NOMO-1 (cell line): ENCODE data around the gene ITSN1.

Experiments
- DNase-seq, 2 experiments: peaks; one replicate each; lab custom pipeline; 2025; ENCODE audit not compliant: unreplicated experiment in 2 of 2; lab: John Stamatoyannopoulos, UW

Gene ITSN1

GRCh38 chr21:33677450-33677849, 35.1 kb downstream of the ITSN1 start:
- no peak for DNase-seq

- no peak for DNase-seq
Measured at GRCh38 chr21:33680870-33681269, 38.6 kb downstream of the ITSN1 start.

- DNase-seq, result no peak
Measured at GRCh38 chr21:33682992-33683627, 40.8 kb downstream of the ITSN1 start.

GRCh38 chr21:33684068-33684467, 41.8 kb downstream of the ITSN1 start:
- no peak for DNase-seq

GRCh38 chr21:33684923-33685560, 42.7 kb downstream of the ITSN1 start:
- DNase-seq, result no peak

GRCh38 chr21:33685613-33686197, 43.4 kb downstream of the ITSN1 start:
- no peak for DNase-seq

GRCh38 chr21:33686386-33686785, 44.1 kb downstream of the ITSN1 start:
- DNase-seq, result no peak

- DNase-seq, result no peak
Measured at GRCh38 chr21:33687634-33688033, 45.3 kb downstream of the ITSN1 start.

GRCh38 chr21:33688353-33688752, 46.1 kb downstream of the ITSN1 start:
- DNase-seq, result no peak

GRCh38 chr21:33690874-33691273, 48.6 kb downstream of the ITSN1 start:
- DNase-seq, result no peak

- no peak for DNase-seq
Measured at GRCh38 chr21:33691945-33692603, 49.8 kb downstream of the ITSN1 start.

GRCh38 chr21:33695813-33696212, 53.5 kb downstream of the ITSN1 start:
- DNase-seq, result no peak

GRCh38 chr21:33696465-33696864, 54.2 kb downstream of the ITSN1 start:
- DNase-seq, result no peak

GRCh38 chr21:33698087-33698860, 56.0 kb downstream of the ITSN1 start:
- DNase-seq, result no peak

GRCh38 chr21:33699277-33699676, 57.0 kb downstream of the ITSN1 start:
- no peak for DNase-seq

GRCh38 chr21:33700491-33700890, 58.2 kb downstream of the ITSN1 start:
- no peak for DNase-seq

GRCh38 chr21:33703750-33704606, 61.7 kb downstream of the ITSN1 start:
- no peak for DNase-seq

GRCh38 chr21:33707846-33708245, 65.5 kb downstream of the ITSN1 start:
- DNase-seq, result no peak

- DNase-seq, result no peak
Measured at GRCh38 chr21:33708874-33709273, 66.6 kb downstream of the ITSN1 start.
